ENCODE data around the gene BLOC1S5. TPM values are rescaled to one million over a fixed set of nuclear protein-coding genes. Genes with fewer than 3 reads are reported as not detected.
A peak's percentile ranks its signal among the peaks of the same experiment; 100 is the strongest.

The BLOC1S5 gene
- polyA plus RNA-seq, 1 of the 3 experiments (the other 2 are of a cell fraction), result 4.4 TPM

GRCh38 chr6:8108759-8109539 lies 44.8 kb upstream of the BLOC1S5 start:
- Histone ChIP-seq H3K9ac (no peak overlapping the region), H2AFZ (ENCODE audit: low read depth) (peak overlapping the region; percentile 50; the same call in 1 of the 2 replicates)

GRCh38 chr6:8108031-8108660 lies 44.0 kb upstream of the BLOC1S5 start:
- Histone ChIP-seq H3K4me1 (ENCODE audit: control insufficient read depth in 1 of 2, insufficient read depth in 2 of 2, low read depth in 1 of 2, low read length in 1 of 2) (peaks cover 0 to 10% of the 10 kb centered on the region in 2 experiments; a peak in 2 of 4 replicates), H3K4me2 (peak overlapping the region; percentile 25), H3K27ac (ENCODE audit: low read depth in 2 of 2, low read length in 1 of 2) (peak overlapping the region in 1 of 2 experiments; percentile 57; a peak in 2 of 4 replicates), H3K27me3 (ENCODE audit: insufficient read depth) (no peaks in the 10 kb centered on the region), H3K9me3 (no peaks in the 10 kb centered on the region), H3K79me2 (ENCODE audit: insufficient read depth) (no peaks in the 10 kb centered on the region), H3K36me3 (replicated peaks in 1 of 2; ENCODE audit: control insufficient read depth in 1 of 2, insufficient read depth in 2 of 2, low read length in 1 of 2) (no peaks in the 10 kb centered on the region), H3K9me2 (no peaks in the 10 kb centered on the region), H3F3A (replicated peaks; ENCODE audit: insufficient read depth) (peaks cover 11% of the 10 kb centered on the region), H2AFZ (ENCODE audit: low read depth) (peak overlapping the region; percentile 50; the same call in 1 of the 2 replicates), H3K9ac (no peak overlapping the region), H3K4me3 (ENCODE audit: low read depth in 2 of 2, low read length in 1 of 2) (no peak overlapping the region), H4K20me1 (ENCODE audit: insufficient read depth) (no peaks in the 10 kb centered on the region)
- ChIA-PET POLR2A (no interaction called here), CTCF (interaction anchor here (2.2 kb wide), 1 partner anchor 24 kb away, joined by 7 read pairs; no protein-coding TSS in a partner anchor)
- DNase-seq, result no peak
- WGBS (ENCODE audit: low lambda C conversion rate), result 14% methylated on average over 4 of the region's 4 CpGs
- TF ChIP-seq, protein P1, sequence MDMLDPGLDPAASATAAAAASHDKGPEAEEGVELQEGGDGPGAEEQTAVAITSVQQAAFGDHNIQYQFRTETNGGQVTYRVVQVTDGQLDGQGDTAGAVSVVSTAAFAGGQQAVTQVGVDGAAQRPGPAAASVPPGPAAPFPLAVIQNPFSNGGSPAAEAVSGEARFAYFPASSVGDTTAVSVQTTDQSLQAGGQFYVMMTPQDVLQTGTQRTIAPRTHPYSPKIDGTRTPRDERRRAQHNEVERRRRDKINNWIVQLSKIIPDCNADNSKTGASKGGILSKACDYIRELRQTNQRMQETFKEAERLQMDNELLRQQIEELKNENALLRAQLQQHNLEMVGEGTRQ (IDR thresholded peaks at IDR 0.05; ENCODE audit: borderline replicate concordance, low read depth, low read length), result no peak
- TF ChIP-seq MXI1 (IDR thresholded peaks at IDR 0.05; ENCODE audit: low read depth, low read length) (no peak), JUND (IDR thresholded peaks at IDR 0.05) (peak; percentile 86), PBX3 (IDR thresholded peaks at IDR 0.05) (peak; percentile 15), GATA2 (CRISPR knock-in tag; IDR thresholded peaks at IDR 0.05) (no peak), TEAD4 (IDR thresholded peaks at IDR 0.05; ENCODE audit: borderline replicate concordance, insufficient read depth) (0 out of 2 replicates have a peak, but pooled peaks have one; percentile 31), MEF2A (IDR thresholded peaks at IDR 0.05; ENCODE audit: borderline replicate concordance, low read depth) (no peak), EZH2phosphoT487 (IDR thresholded peaks at IDR 0.05; ENCODE audit: borderline replicate concordance, low read depth) (no peak), SIN3A (IDR thresholded peaks at IDR 0.05; ENCODE audit: borderline replicate concordance, low read depth, low read length) (0 out of 2 replicates have a peak, but pooled peaks have one; percentile 39), EP300 (IDR thresholded peaks at IDR 0.05; ENCODE audit: borderline replicate concordance in 1 of 2, low read depth in 1 of 2, low read length in 1 of 2) (peak in 1 of 2 experiments; percentile 33; a peak in 1 of 4 replicates), TAF1 (IDR thresholded peaks at IDR 0.05; ENCODE audit: borderline replicate concordance, low read depth, low read length) (no peak)

More at GRCh38 chr6:8108759-8109539, 44.8 kb upstream of the BLOC1S5 start:
- Histone ChIP-seq H3K4me2 (peak overlapping the region; percentile 25), H3K9me3 (no peaks in the 10 kb centered on the region), H3K27ac (ENCODE audit: low read depth in 2 of 2, low read length in 1 of 2) (peak overlapping the region in 1 of 2 experiments; percentile 57; a peak in 2 of 4 replicates), H4K20me1 (ENCODE audit: insufficient read depth) (no peaks in the 10 kb centered on the region), H3K9me2 (no peaks in the 10 kb centered on the region), H3K36me3 (replicated peaks in 1 of 2; ENCODE audit: control insufficient read depth in 1 of 2, insufficient read depth in 2 of 2, low read length in 1 of 2) (no peaks in the 10 kb centered on the region), H3F3A (replicated peaks; ENCODE audit: insufficient read depth) (peaks cover 11% of the 10 kb centered on the region), H3K4me3 (ENCODE audit: low read depth in 2 of 2, low read length in 1 of 2) (no peak overlapping the region), H3K4me1 (ENCODE audit: control insufficient read depth in 1 of 2, insufficient read depth in 2 of 2, low read depth in 1 of 2, low read length in 1 of 2) (peaks cover 0 to 10% of the 10 kb centered on the region in 2 experiments; a peak in 2 of 4 replicates), H3K27me3 (ENCODE audit: insufficient read depth) (no peaks in the 10 kb centered on the region), H3K79me2 (ENCODE audit: insufficient read depth) (no peaks in the 10 kb centered on the region)
- 69% methylated on average over 13 of the region's 13 CpGs for WGBS (ENCODE audit: low lambda C conversion rate)
- TF ChIP-seq, protein P2, sequence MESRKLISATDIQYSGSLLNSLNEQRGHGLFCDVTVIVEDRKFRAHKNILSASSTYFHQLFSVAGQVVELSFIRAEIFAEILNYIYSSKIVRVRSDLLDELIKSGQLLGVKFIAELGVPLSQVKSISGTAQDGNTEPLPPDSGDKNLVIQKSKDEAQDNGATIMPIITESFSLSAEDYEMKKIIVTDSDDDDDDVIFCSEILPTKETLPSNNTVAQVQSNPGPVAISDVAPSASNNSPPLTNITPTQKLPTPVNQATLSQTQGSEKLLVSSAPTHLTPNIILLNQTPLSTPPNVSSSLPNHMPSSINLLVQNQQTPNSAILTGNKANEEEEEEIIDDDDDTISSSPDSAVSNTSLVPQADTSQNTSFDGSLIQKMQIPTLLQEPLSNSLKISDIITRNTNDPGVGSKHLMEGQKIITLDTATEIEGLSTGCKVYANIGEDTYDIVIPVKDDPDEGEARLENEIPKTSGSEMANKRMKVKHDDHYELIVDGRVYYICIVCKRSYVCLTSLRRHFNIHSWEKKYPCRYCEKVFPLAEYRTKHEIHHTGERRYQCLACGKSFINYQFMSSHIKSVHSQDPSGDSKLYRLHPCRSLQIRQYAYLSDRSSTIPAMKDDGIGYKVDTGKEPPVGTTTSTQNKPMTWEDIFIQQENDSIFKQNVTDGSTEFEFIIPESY (IDR thresholded peaks at IDR 0.05; ENCODE audit: borderline replicate concordance, low read depth), result no peak
- TF ChIP-seq USF1 (IDR thresholded peaks at IDR 0.05; ENCODE audit: borderline replicate concordance, low read depth) (no peak), RFX5 (IDR thresholded peaks at IDR 0.05; ENCODE audit: low read length) (no peak), JUND (IDR thresholded peaks at IDR 0.05) (no peak), MAX (IDR thresholded peaks at IDR 0.05; ENCODE audit: low read depth) (no peak), RXRA (IDR thresholded peaks at IDR 0.05; ENCODE audit: borderline replicate concordance, low read depth) (no peak), FOSL2 (IDR thresholded peaks at IDR 0.05; ENCODE audit: borderline replicate concordance, low read depth) (no peak), ELF1 (IDR thresholded peaks at IDR 0.05) (no peak), GATA2 (CRISPR knock-in tag; IDR thresholded peaks at IDR 0.05) (no peak), EZH2phosphoT487 (IDR thresholded peaks at IDR 0.05; ENCODE audit: borderline replicate concordance, low read depth) (no peak)
- ChIA-PET POLR2A (no interaction called here), CTCF (interaction anchor here (2.2 kb wide), 1 partner anchor 23 kb away, joined by 7 read pairs; no protein-coding TSS in a partner anchor)
- no peak for DNase-seq

Measured in SK-N-SH (cell line).